ENCODE data around the gene KCTD17.

The KCTD17 gene

GRCh38 chr22:37062702-37063381 is 11.3 kb downstream of the KCTD17 start:
- no peak for TF ChIP-seq FOXM1 (IDR thresholded peaks at IDR 0.05; ENCODE audit: borderline replicate concordance, low read depth)
- no peak for TF ChIP-seq TCF12 (IDR thresholded peaks at IDR 0.05; ENCODE audit: low read depth)
- no peak for TF ChIP-seq MAX (IDR thresholded peaks at IDR 0.05)
- no peak for TF ChIP-seq TEAD4 (IDR thresholded peaks at IDR 0.05)
- no peak for TF ChIP-seq USF1 (IDR thresholded peaks at IDR 0.05)
- TF ChIP-seq TAF1 (IDR thresholded peaks at IDR 0.05; ENCODE audit: low read depth): no peak
- no peak for TF ChIP-seq ZBTB7A (IDR thresholded peaks at IDR 0.05; ENCODE audit: low read depth)
- no peak for TF ChIP-seq CEBPB (IDR thresholded peaks at IDR 0.05)
- no peak for TF ChIP-seq YY1 (IDR thresholded peaks at IDR 0.05; ENCODE audit: low read depth)
- no peak for TF ChIP-seq REST (IDR thresholded peaks at IDR 0.05; ENCODE audit: low read depth)
- TF ChIP-seq NFIC (IDR thresholded peaks at IDR 0.05): no peak
- TF ChIP-seq EGR1 (IDR thresholded peaks at IDR 0.05): no peak
- TF ChIP-seq CREB1 (IDR thresholded peaks at IDR 0.05; ENCODE audit: low read depth): no peak
- TF ChIP-seq EP300 (IDR thresholded peaks at IDR 0.05; ENCODE audit: borderline replicate concordance): no peak
- no peak for TF ChIP-seq RAD21 (IDR thresholded peaks at IDR 0.05; ENCODE audit: low read depth)

GRCh38 chr22:37063431-37064420 is 12.2 kb downstream of the KCTD17 start:
- no peak for TF ChIP-seq MAX (IDR thresholded peaks at IDR 0.05)
- 0 out of 2 replicates have a peak, but pooled peaks have one; percentile 14 for TF ChIP-seq NFIC (IDR thresholded peaks at IDR 0.05)

- TF ChIP-seq ZBTB7A (IDR thresholded peaks at IDR 0.05; ENCODE audit: low read depth): no peak
- TF ChIP-seq RAD21 (IDR thresholded peaks at IDR 0.05; ENCODE audit: low read depth): no peak
- TF ChIP-seq TEAD4 (IDR thresholded peaks at IDR 0.05): no peak
- TF ChIP-seq CREB1 (IDR thresholded peaks at IDR 0.05; ENCODE audit: low read depth): no peak
- no peak for TF ChIP-seq USF1 (IDR thresholded peaks at IDR 0.05)
These were observed 13.0 kb downstream of the KCTD17 start for GRCh38 chr22:37064553-37064952.

- TF ChIP-seq MAX (IDR thresholded peaks at IDR 0.05) (no peak), RAD21 (IDR thresholded peaks at IDR 0.05; ENCODE audit: low read depth) (no peak), NFIC (IDR thresholded peaks at IDR 0.05) (no peak), TCF12 (IDR thresholded peaks at IDR 0.05; ENCODE audit: low read depth) (no peak), EGR1 (IDR thresholded peaks at IDR 0.05) (no peak), REST (IDR thresholded peaks at IDR 0.05; ENCODE audit: low read depth) (no peak), TEAD4 (IDR thresholded peaks at IDR 0.05) (no peak), USF1 (IDR thresholded peaks at IDR 0.05) (no peak), YY1 (IDR thresholded peaks at IDR 0.05; ENCODE audit: low read depth) (no peak), CREB1 (IDR thresholded peaks at IDR 0.05; ENCODE audit: low read depth) (no peak), TAF1 (IDR thresholded peaks at IDR 0.05; ENCODE audit: low read depth) (no peak), ZBTB7A (IDR thresholded peaks at IDR 0.05; ENCODE audit: low read depth) (no peak)
These were observed 13.6 kb downstream of the KCTD17 start for GRCh38 chr22:37065180-37065579.

- no peak for TF ChIP-seq TCF12 (IDR thresholded peaks at IDR 0.05; ENCODE audit: low read depth)
- no peak for TF ChIP-seq FOXM1 (IDR thresholded peaks at IDR 0.05; ENCODE audit: borderline replicate concordance, low read depth)
- no peak for TF ChIP-seq EGR1 (IDR thresholded peaks at IDR 0.05)
- TF ChIP-seq MAX (IDR thresholded peaks at IDR 0.05): no peak
- TF ChIP-seq NFIC (IDR thresholded peaks at IDR 0.05): no peak
- no peak for TF ChIP-seq TAF1 (IDR thresholded peaks at IDR 0.05; ENCODE audit: low read depth)
- no peak for TF ChIP-seq TEAD4 (IDR thresholded peaks at IDR 0.05)
- no peak for TF ChIP-seq ZBTB7A (IDR thresholded peaks at IDR 0.05; ENCODE audit: low read depth)
- TF ChIP-seq REST (IDR thresholded peaks at IDR 0.05; ENCODE audit: low read depth): no peak
- no peak for TF ChIP-seq USF1 (IDR thresholded peaks at IDR 0.05)
- no peak for TF ChIP-seq CREB1 (IDR thresholded peaks at IDR 0.05; ENCODE audit: low read depth)
- no peak for TF ChIP-seq CEBPB (IDR thresholded peaks at IDR 0.05)
- TF ChIP-seq YY1 (IDR thresholded peaks at IDR 0.05; ENCODE audit: low read depth): no peak
- TF ChIP-seq EP300 (IDR thresholded peaks at IDR 0.05; ENCODE audit: borderline replicate concordance): no peak
- TF ChIP-seq RAD21 (IDR thresholded peaks at IDR 0.05; ENCODE audit: low read depth): no peak
These were observed 14.4 kb downstream of the KCTD17 start for GRCh38 chr22:37065961-37066360.

Data from Ishikawa (cell line).